Peyer's patch (tissue), 4 donors: Measurements from ENCODE around the gene YJU2. TPM values are rescaled to one million over a fixed set of nuclear protein-coding genes. Genes with fewer than 3 reads are reported as not detected.

Source experiments
- DNase-seq, 3 donors: peaks; one replicate each; pipeline ENCODE4 v3.0.0-alpha.2; 2017 to 2019
- H3K27ac ChIP-seq, 4 donors: fragments of 200-600 bp; sonication (generic); one replicate each; pipeline ENCODE4 v1.5.1; 2016 to 2019
- H3K27me3 ChIP-seq, 2 donors: fragments of 200-600 bp; sonication (generic); one replicate each; pipeline ENCODE4 v1.5.1; 2019
- H3K36me3 ChIP-seq, 3 donors: fragments of 200-600 bp; sonication (generic); one replicate each; pipeline ENCODE4 v1.5.1; 2016 to 2019
- H3K4me1 ChIP-seq, 4 donors: fragments of 200-600 bp; sonication (generic); one replicate each; pipeline ENCODE4 v1.5.1; 2016 to 2019
- H3K4me3 ChIP-seq, 4 donors: fragments of 200-600 bp; sonication (generic); 1 replicate in 3 of 4; 2 replicates in 1 of 4; pipeline ENCODE4 v1.5.1; 2016 to 2019; ENCODE audit warnings: mild to moderate bottlenecking in 1 of 4
- H3K9me3 ChIP-seq, 4 donors: fragments of 200-600 bp; sonication (generic); one replicate each; pipeline ENCODE4 v1.5.1; 2016 to 2019; ENCODE audit warnings: mild to moderate bottlenecking in 1 of 4
- POLR2A ChIP-seq, 2 donors: fragments of 450-650 bp; IDR thresholded peaks; one replicate each; pipeline ENCODE4 v1.5.1; 2017; ENCODE audit warnings: antibody characterized with exemption in 2 of 2, mild to moderate bottlenecking in 2 of 2, moderate library complexity in 2 of 2
- total RNA-seq, 4 donors: library from RNA; depleted of rRNA; stranded (reverse); fragments of >200 nt; gene quantifications; one replicate each; pipeline ENCODE4 v1.1.0, GENCODE V29; 2016
- TF ChIP-seq, protein P1 (sequence below), 6 experiments: fragments of 450-650 bp in 4 of 6; fragments of 200-600 bp in 2 of 6; sonication (generic) in 1 of 6; IDR thresholded peaks; one replicate each; pipeline ENCODE4 v1.5.1; 2017 to 2019; ENCODE audit warnings: antibody characterized with exemption in 6 of 6, mild to moderate bottlenecking in 3 of 6, moderate library complexity in 1 of 6

The YJU2 gene
- total RNA-seq, 4 donors from 2014 or later = 8.9 to 33.8 (median 24.1) TPM

DNA sequence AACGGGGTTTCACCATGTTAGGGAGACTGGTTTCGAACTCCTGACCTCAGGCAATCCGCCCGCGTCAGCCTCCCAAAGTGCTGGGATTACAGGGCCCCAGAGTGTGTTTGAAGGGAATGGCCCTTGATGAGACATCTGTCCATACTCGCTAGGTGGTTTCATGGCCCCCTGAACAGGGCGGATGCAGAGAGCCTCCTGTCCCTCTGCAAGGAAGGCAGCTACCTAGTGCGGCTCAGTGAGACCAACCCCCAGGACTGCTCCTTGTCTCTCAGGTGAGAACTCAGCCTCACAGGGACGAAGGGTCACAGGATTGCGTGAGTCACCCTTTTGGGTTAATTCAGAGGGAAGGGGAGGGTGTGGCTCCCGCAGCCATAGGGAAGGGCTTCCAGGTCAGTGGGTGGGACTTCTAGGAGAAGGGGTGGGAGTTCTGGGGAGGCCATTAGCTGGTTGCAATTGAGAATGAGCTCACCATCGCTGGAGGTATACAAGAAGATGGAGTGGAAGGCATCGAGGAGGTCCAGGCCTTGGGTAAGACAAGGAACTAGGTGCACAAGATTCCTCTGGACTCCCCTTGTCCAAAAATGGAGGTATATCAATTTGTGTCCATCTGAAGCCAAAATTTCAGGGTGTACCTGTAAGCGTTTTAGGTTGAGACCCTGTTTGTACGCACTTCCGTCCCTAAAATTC lies 41.4 kb downstream of the YJU2 start:
- Histone ChIP-seq H3K27me3 (no peaks in the 10 kb centered on the region), H3K4me1 (peaks cover 0 to 3% (median 0%) of the 10 kb centered on the region in 4 donors), H3K4me3 (no peak overlapping the region), H3K27ac (no peak overlapping the region), H3K9me3 (no peaks in the 10 kb centered on the region), H3K36me3 (no peaks in the 10 kb centered on the region)
- TF ChIP-seq POLR2A (IDR thresholded peaks at IDR 0.05) = no peak
- no peak for DNase-seq

DNA sequence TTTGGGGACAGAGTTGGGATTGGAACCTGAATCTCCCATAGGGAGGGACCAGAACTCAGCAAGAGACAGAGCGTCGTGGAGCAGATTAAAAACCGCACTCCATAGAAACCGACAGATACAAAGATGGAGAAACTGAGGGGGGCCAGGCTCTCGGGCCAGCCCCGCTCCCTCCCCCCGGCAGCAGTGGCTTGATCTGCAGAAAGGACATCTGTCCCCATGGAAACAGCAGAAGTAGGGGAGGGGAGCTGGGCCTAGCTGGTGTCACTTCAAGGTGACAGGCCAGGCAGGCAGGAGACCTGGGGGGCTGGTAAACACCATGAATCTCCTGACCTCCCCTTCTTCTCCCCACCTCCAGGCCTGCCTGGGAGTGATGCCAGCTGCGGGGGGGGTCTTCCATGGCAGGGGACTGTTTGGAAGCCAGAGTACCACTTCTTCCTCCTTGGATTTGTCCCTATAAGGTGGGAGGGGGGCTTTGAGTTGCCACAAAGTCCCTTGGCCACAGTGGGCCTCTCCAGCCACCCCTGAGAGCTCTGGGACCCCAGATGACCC lies 44.4 kb downstream of the YJU2 start:
- no peak overlapping the region for H3K4me3 ChIP-seq
- H3K4me1 ChIP-seq = no peaks in the 10 kb centered on the region
- no peak for TF ChIP-seq POLR2A (IDR thresholded peaks at IDR 0.05)
- TF ChIP-seq, protein P1, sequence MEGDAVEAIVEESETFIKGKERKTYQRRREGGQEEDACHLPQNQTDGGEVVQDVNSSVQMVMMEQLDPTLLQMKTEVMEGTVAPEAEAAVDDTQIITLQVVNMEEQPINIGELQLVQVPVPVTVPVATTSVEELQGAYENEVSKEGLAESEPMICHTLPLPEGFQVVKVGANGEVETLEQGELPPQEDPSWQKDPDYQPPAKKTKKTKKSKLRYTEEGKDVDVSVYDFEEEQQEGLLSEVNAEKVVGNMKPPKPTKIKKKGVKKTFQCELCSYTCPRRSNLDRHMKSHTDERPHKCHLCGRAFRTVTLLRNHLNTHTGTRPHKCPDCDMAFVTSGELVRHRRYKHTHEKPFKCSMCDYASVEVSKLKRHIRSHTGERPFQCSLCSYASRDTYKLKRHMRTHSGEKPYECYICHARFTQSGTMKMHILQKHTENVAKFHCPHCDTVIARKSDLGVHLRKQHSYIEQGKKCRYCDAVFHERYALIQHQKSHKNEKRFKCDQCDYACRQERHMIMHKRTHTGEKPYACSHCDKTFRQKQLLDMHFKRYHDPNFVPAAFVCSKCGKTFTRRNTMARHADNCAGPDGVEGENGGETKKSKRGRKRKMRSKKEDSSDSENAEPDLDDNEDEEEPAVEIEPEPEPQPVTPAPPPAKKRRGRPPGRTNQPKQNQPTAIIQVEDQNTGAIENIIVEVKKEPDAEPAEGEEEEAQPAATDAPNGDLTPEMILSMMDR (IDR thresholded peaks at IDR 0.05) = no peak
- H3K9me3 ChIP-seq = no peaks in the 10 kb centered on the region
- no peak overlapping the region for H3K27ac ChIP-seq
- no peaks in the 10 kb centered on the region for H3K36me3 ChIP-seq
- no peak for DNase-seq
- H3K27me3 ChIP-seq = no peaks in the 10 kb centered on the region

DNA sequence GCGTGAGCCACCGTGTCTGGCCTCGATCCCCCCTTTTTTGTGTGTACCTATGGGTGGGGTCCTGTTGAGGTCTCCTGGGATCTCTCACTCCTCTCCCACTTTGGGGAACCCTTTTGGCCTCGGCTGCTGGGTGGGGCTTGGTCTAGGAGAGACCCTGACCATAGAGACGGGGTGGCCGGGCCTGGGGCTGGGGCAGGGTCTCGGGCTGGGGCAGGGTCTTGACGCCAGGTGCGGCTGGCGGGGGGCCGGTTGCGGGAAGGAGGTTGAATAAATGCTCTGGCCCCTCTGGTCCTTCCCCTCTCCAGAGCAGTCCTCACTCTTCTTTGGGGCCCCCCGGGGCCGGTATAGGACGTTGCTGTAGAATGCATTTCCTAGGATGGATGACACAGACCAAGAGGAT lies 45.6 kb downstream of the YJU2 start:
- Histone ChIP-seq H3K9me3 (no peaks in the 10 kb centered on the region), H3K27ac (no peak overlapping the region), H3K36me3 (no peaks in the 10 kb centered on the region), H3K4me1 (no peaks in the 10 kb centered on the region), H3K4me3 (no peak overlapping the region), H3K27me3 (no peaks in the 10 kb centered on the region)
- TF ChIP-seq, protein P1 (IDR thresholded peaks at IDR 0.05) = no peak
- no peak for TF ChIP-seq POLR2A (IDR thresholded peaks at IDR 0.05)
- no peak for DNase-seq

DNA sequence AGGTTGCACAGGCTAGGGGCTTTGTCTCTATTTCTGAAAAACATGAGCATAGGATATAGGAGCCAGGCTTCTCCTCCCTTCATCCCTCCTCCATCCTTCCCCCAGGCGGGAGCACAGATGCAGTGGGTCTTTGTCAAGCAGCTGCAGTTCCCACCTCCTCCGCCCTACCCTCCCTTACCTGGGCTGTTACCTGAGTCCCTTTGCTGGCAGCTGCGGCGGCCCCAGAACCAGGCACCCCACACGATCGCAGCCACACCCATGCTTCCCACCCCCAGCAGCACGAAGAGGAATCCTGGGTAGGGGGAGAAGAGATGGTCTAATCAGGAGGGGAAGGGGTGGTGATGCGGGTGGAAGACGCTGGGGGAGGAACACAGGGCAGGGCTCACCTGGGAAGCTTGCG lies 47.5 kb downstream of the YJU2 start:
- no peaks in the 10 kb centered on the region for H3K9me3 ChIP-seq
- DNase-seq = no peak
- no peak overlapping the region for H3K27ac ChIP-seq
- no peaks in the 10 kb centered on the region for H3K27me3 ChIP-seq
- no peaks in the 10 kb centered on the region for H3K36me3 ChIP-seq
- no peak overlapping the region for H3K4me3 ChIP-seq
- H3K4me1 ChIP-seq = no peaks in the 10 kb centered on the region
- TF ChIP-seq, protein P1 (IDR thresholded peaks at IDR 0.05) = no peak
- no peak for TF ChIP-seq POLR2A (IDR thresholded peaks at IDR 0.05)

DNA sequence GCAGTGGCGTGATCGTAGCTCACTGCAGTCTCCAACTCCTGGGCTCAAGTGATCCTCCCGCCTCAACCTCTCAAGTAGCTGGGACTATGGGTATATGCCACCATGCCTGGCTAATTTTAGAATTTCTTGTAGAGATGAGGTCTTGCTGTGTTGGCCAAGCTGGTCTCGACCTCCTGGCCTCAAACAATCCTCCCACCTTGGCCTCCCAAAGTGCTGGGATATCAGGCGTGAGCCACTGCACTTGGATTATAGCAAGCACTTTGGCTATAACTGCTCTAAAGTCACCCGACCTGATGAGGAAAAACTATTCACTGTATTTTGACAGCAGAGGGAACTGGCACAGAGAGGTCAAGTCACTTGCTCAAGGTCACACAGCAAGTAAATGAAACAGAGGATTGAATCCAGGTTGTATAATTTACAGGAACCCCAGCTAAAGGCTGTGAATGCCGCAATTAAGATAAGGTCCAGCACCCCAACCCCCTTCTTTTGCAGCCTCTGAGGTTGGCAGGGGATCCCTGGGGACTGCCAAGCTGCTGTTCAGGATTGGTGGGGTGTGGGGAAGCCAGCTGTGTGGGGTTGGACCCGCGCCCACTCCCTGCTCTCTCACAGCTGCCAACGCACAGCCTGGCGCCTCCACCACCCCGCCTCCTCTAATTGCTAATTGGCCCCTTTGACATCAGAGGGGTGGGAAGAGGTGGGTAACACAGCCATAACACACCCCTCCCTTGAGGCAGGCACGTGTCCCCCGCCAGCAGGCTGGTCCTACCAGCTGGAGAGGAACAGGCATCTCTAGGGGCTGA lies 49.3 kb downstream of the YJU2 start:
- no peak for TF ChIP-seq POLR2A (IDR thresholded peaks at IDR 0.05)
- TF ChIP-seq, protein P1 (IDR thresholded peaks at IDR 0.05) = no peak
- DNase-seq = no peak
- H3K36me3 ChIP-seq = no peaks in the 10 kb centered on the region
- no peaks in the 10 kb centered on the region for H3K9me3 ChIP-seq
- H3K4me1 ChIP-seq = no peaks in the 10 kb centered on the region
- H3K27ac ChIP-seq = no peak overlapping the region
- H3K4me3 ChIP-seq = no peak overlapping the region
- no peaks in the 10 kb centered on the region for H3K27me3 ChIP-seq
